H1 (cell line): Measurements from ENCODE around the gene ST6GALNAC4. TPM values are rescaled to one million over a fixed set of nuclear protein-coding genes. Genes with fewer than 3 reads are reported as not detected.

ENCODE experiments used
- CTCF ChIA-PET: fragments of 300-600 bp; sonication (Branson Sonifier 250); formaldehyde crosslinking; loops from one replicate; lab custom pipeline; 2021; ENCODE audit not compliant: partially characterized antibody; lab: Charles Lee
- POLR2A ChIA-PET: fragments of 300-600 bp; sonication (Branson Sonifier 250); formaldehyde crosslinking; loops from one replicate; lab custom pipeline; 2021; ENCODE audit warnings: inconsistent platforms; ENCODE audit not compliant: partially characterized antibody; lab: Charles Lee
- DNase-seq, 2 experiments: peaks; one replicate each; pipeline versions ENCODE4 v3.0.0 to v3.0.0-alpha.2; 2010 to 2022; ENCODE audit warnings: low spot score in 2 of 2, low read depth in 1 of 2, mixed read lengths in 1 of 2
- FAIRE-seq: peaks from 2 replicates; lab custom pipeline; 2011; peaks lifted over from hg19 to GRCh38; lab: Jason Lieb, UNC
- H2AFZ ChIP-seq: 2 replicates; pipeline ENCODE4 v1.8.1; 2012; ENCODE audit warnings: low read length, inconsistent platforms
- H2AK5ac ChIP-seq: 2 replicates; pipeline ENCODE4 v1.6.1; 2013; ENCODE audit warnings: low read depth, low read length
- H2BK120ac ChIP-seq: replicated peaks from 2 replicates; pipeline ENCODE3; 2013; ENCODE audit warnings: low read depth, low read length, inconsistent platforms
- H2BK12ac ChIP-seq: 2 replicates; pipeline ENCODE4 v1.6.1; 2013; ENCODE audit warnings: low read depth, low read length
- H2BK15ac ChIP-seq: 2 replicates; pipeline ENCODE4 v1.6.1; 2013; ENCODE audit warnings: low read length
- H2BK20ac ChIP-seq: 2 replicates; pipeline ENCODE4 v1.6.1; 2013; ENCODE audit warnings: low read length
- H2BK5ac ChIP-seq: 2 replicates; pipeline ENCODE4 v1.6.1; 2013; ENCODE audit warnings: low read depth, low read length
- H3K14ac ChIP-seq: 2 replicates; pipeline ENCODE4 v1.6.1; 2013; ENCODE audit warnings: inconsistent platforms; ENCODE audit not compliant: insufficient read length
- H3K18ac ChIP-seq: 2 replicates; pipeline ENCODE4 v1.6.1; 2013; ENCODE audit warnings: low read length; ENCODE audit errors: extremely low read depth
- H3K23ac ChIP-seq: 2 replicates; pipeline ENCODE4 v1.6.1; 2013; ENCODE audit warnings: inconsistent platforms; ENCODE audit not compliant: insufficient read length
- H3K23me2 ChIP-seq: 2 replicates; pipeline ENCODE4 v1.6.1; 2013; ENCODE audit warnings: low read depth, low read length
- H3K27ac ChIP-seq: 2 replicates; pipeline ENCODE4 v1.6.1; 2011; ENCODE audit warnings: low read depth, low read length, inconsistent platforms
- H3K27me3 ChIP-seq, 4 experiments: replicated peaks in 1 of 4; 1 replicate in 1 of 4; 2 replicates in 3 of 4; pipeline versions ENCODE4 v1.6.1 to v1.8.1; 2011 to 2013; ENCODE audit warnings: low read length in 3 of 4, mild to moderate bottlenecking in 3 of 4, inconsistent platforms in 2 of 4, mixed read lengths in 2 of 4, moderate library complexity in 1 of 4; ENCODE audit not compliant: control insufficient read depth in 3 of 4, insufficient read depth in 3 of 4; ENCODE audit errors: extremely low read depth in 1 of 4
- H3K36me3 ChIP-seq, 4 experiments: 2 replicates each; pipeline versions ENCODE4 v1.6.1 to v1.8.1; 2011 to 2013; ENCODE audit warnings: mild to moderate bottlenecking in 4 of 4, low read length in 3 of 4, moderate library complexity in 2 of 4, control low read depth in 1 of 4, inconsistent platforms in 1 of 4; ENCODE audit not compliant: insufficient read depth in 4 of 4, control insufficient read depth in 2 of 4
- H3K4ac ChIP-seq: replicated peaks from 2 replicates; pipeline ENCODE3; 2013; ENCODE audit warnings: low read length, low read depth, mixed read lengths, inconsistent platforms; ENCODE audit not compliant: insufficient read length
- H3K4me1 ChIP-seq, 4 experiments: replicated peaks in 1 of 4; 1 replicate in 1 of 4; 2 replicates in 3 of 4; pipeline versions ENCODE4 v1.6.1 to v1.8.1; 2011 to 2013; ENCODE audit warnings: low read length in 3 of 4, inconsistent platforms in 2 of 4, mixed read lengths in 1 of 4; ENCODE audit not compliant: insufficient read depth in 4 of 4, control insufficient read depth in 3 of 4
- H3K4me2 ChIP-seq, 2 experiments: 2 replicates each; pipeline versions ENCODE4 v1.6.1 to v1.8.1; 2011 to 2013; ENCODE audit warnings: low read depth in 2 of 2, low read length in 2 of 2, control low read depth in 1 of 2, inconsistent platforms in 1 of 2, mild to moderate bottlenecking in 1 of 2; ENCODE audit not compliant: insufficient read depth in 1 of 2
- H3K4me3 ChIP-seq, 4 experiments: fragments of 200-600, 300-600 bp in 1 of 4; sonication (generic), shearing (Covaris generic), sonication (Bioruptor Twin) in 1 of 4; 2 replicates each; pipeline versions ENCODE4 v1.5.1 to v1.8.1; 2011 to 2016; ENCODE audit warnings: low read length in 4 of 4, low read depth in 3 of 4, control low read depth in 2 of 4, inconsistent platforms in 2 of 4, mild to moderate bottlenecking in 2 of 4, mixed read lengths in 1 of 4, moderate library complexity in 1 of 4; ENCODE audit not compliant: insufficient read depth in 2 of 4; ENCODE audit errors: extremely low read depth in 1 of 4
- H3K56ac ChIP-seq: replicated peaks from 2 replicates; pipeline ENCODE3; 2013; ENCODE audit warnings: low read depth, mild to moderate bottlenecking, mixed read lengths, low read length, inconsistent platforms; ENCODE audit not compliant: insufficient read length
- H3K79me1 ChIP-seq: 2 replicates; pipeline ENCODE4 v1.6.1; 2013; ENCODE audit warnings: low read depth, low read length, control low read depth
- H3K79me2 ChIP-seq, 2 experiments: 2 replicates each; pipeline versions ENCODE4 v1.6.1 to v1.8.1; 2012 to 2013; ENCODE audit warnings: low read length in 2 of 2, mild to moderate bottlenecking in 2 of 2, inconsistent platforms in 1 of 2; ENCODE audit not compliant: insufficient read depth in 2 of 2, control insufficient read depth in 1 of 2
- H3K9ac ChIP-seq, 4 experiments: replicated peaks in 1 of 4; 1 replicate in 1 of 4; 2 replicates in 3 of 4; pipeline versions ENCODE4 v1.6.1 to v1.8.1; 2011 to 2013; ENCODE audit warnings: low read depth in 3 of 4, low read length in 3 of 4, control low read depth in 2 of 4, mild to moderate bottlenecking in 2 of 4, moderate library complexity in 2 of 4, inconsistent platforms in 1 of 4; ENCODE audit errors: extremely low read depth in 1 of 4
- H3K9me3 ChIP-seq, 2 experiments: 2 replicates each; pipeline versions ENCODE4 v1.6.1 to v1.8.1; 2012 to 2013; ENCODE audit warnings: mild to moderate bottlenecking in 2 of 2, moderate library complexity in 2 of 2, control low read depth in 1 of 2, inconsistent platforms in 1 of 2, low read depth in 1 of 2, low read length in 1 of 2, mixed read lengths in 1 of 2; ENCODE audit not compliant: insufficient read depth in 2 of 2
- H4K20me1 ChIP-seq, 2 experiments: replicated peaks in 1 of 2; 2 replicates each; pipeline versions ENCODE3 to v1.8.1; 2011 to 2013; ENCODE audit warnings: inconsistent platforms in 2 of 2, low read length in 2 of 2, mild to moderate bottlenecking in 1 of 2; ENCODE audit not compliant: insufficient read depth in 2 of 2, control insufficient read depth in 1 of 2
- H4K5ac ChIP-seq: 2 replicates; pipeline ENCODE4 v1.6.1; 2013; ENCODE audit warnings: low read length, low read depth, mixed read lengths, inconsistent platforms; ENCODE audit not compliant: insufficient read length
- H4K8ac ChIP-seq: 2 replicates; pipeline ENCODE4 v1.8.0; 2013; ENCODE audit warnings: mild to moderate bottlenecking, moderate library complexity, low read length, inconsistent platforms; ENCODE audit not compliant: insufficient read depth; ENCODE audit errors: extremely low read depth
- H4K91ac ChIP-seq: replicated peaks from 2 replicates; pipeline ENCODE3; 2013; ENCODE audit warnings: low read length, mixed read lengths, inconsistent platforms; ENCODE audit not compliant: insufficient read length
- E2F6 ChIP-seq: IDR thresholded peaks from 2 replicates; pipeline ENCODE4 v1.6.1; 2012; ENCODE audit warnings: inconsistent platforms
- EGR1 ChIP-seq: IDR thresholded peaks from 2 replicates; pipeline ENCODE4 v1.6.1; 2011; ENCODE audit warnings: low read depth, low read length, borderline replicate concordance
- EZH2 ChIP-seq: fragments of 200-600 bp; sonication (generic); IDR thresholded peaks from 2 replicates; pipeline ENCODE4 v1.7.1; 2012; ENCODE audit warnings: low read depth, mild to moderate bottlenecking, moderate library complexity, low read length, inconsistent platforms; ENCODE audit not compliant: severe bottlenecking
- HDAC2 ChIP-seq, 2 experiments: fragments of 300-600 bp in 1 of 2; sonication (generic) in 1 of 2; IDR thresholded peaks; 2 replicates each; pipeline ENCODE4 v1.6.1; 2011 to 2012; ENCODE audit warnings: low read depth in 2 of 2, low read length in 2 of 2, mild to moderate bottlenecking in 2 of 2, moderate library complexity in 2 of 2, borderline replicate concordance in 1 of 2, inconsistent platforms in 1 of 2
- KDM5A ChIP-seq: fragments of 200-600 bp; IDR thresholded peaks from 2 replicates; pipeline ENCODE4 v1.7.1; 2012; ENCODE audit warnings: mild to moderate bottlenecking, low read length, inconsistent platforms, mixed read lengths
- POU5F1 ChIP-seq: IDR thresholded peaks from 2 replicates; pipeline ENCODE4 v1.6.1; 2011; ENCODE audit warnings: low read depth, mild to moderate bottlenecking, low read length, moderate library complexity
- RAD21 ChIP-seq, 2 experiments: IDR thresholded peaks in 1 of 2; conservative IDR thresholded peaks in 1 of 2; 2 replicates each; pipeline ENCODE4 v1.6.1; 2011; ENCODE audit warnings: low read depth in 2 of 2, low read length in 2 of 2, improper control_type of control experiment in 1 of 2, inconsistent platforms in 1 of 2, mild to moderate bottlenecking in 1 of 2, moderate library complexity in 1 of 2
- RFX5 ChIP-seq: IDR thresholded peaks from 2 replicates; pipeline ENCODE4 v1.6.1; 2011; ENCODE audit warnings: low read depth, low read length, improper control_type of control experiment, borderline replicate concordance
- RXRA ChIP-seq: IDR thresholded peaks from 2 replicates; pipeline ENCODE4 v1.6.1; 2011; ENCODE audit warnings: low read depth, mild to moderate bottlenecking, low read length, moderate library complexity; ENCODE audit not compliant: insufficient read depth
- SIX5 ChIP-seq: IDR thresholded peaks from 2 replicates; pipeline ENCODE4 v1.6.1; 2011; ENCODE audit warnings: mild to moderate bottlenecking, low read depth, low read length
- YY1 ChIP-seq: IDR thresholded peaks from 2 replicates; pipeline ENCODE4 v1.6.1; 2011; ENCODE audit warnings: low read depth, mild to moderate bottlenecking, low read length
- WGBS, 2 experiments: shearing (Covaris generic) in 1 of 2; methylation state at CpG; one replicate each; pipeline versions ENCODE4 v1.1.6 to v1.1.7; 2013 to 2015; ENCODE audit warnings: low lambda C conversion rate in 2 of 2, mixed read lengths in 2 of 2, inconsistent platforms in 1 of 2, low coverage in 1 of 2, missing lambda C conversion rate in 1 of 2; ENCODE audit not compliant: insufficient replicate concordance in 2 of 2, insufficient coverage in 1 of 2, insufficient read length in 1 of 2; ENCODE audit errors: extremely low coverage in 1 of 2, missing lambda C conversion rate in 1 of 2; 5-methylcytosine and 5-hydroxymethylcytosine counted together
- polyA plus RNA-seq, 7 experiments: library from polyadenylated mRNA; depleted of rRNA in 3 of 7; stranded (reverse) in 5 of 7; unstranded in 2 of 7; fragments of >200 nt in 5 of 7; fragments of 200-250 nt in 2 of 7; gene quantifications; 1 replicate in 5 of 7; 2 replicates in 1 of 7; 4 replicates in 1 of 7; pipeline versions ENCODE4 v1.2.1 to v1.2.3, GENCODE V29; 2011 to 2013; ENCODE audit warnings: missing spikeins in 2 of 7, mixed read lengths in 2 of 7
- total RNA-seq: library from RNA; stranded (reverse); fragmentation: NEBNext Ultra II Directional; extraction: Animal tissue kit (Norgen Biotek cat#: 25700); gene quantifications from 2 replicates; pipeline ENCODE4 v1.2.1, GENCODE V29; 2021
- TF ChIP-seq, protein P1 (sequence below): IDR thresholded peaks from 2 replicates; pipeline ENCODE4 v1.6.1; 2012; ENCODE audit warnings: inconsistent platforms

The ST6GALNAC4 gene
- total and polyA plus RNA-seq, 2 of the 8 experiments (the other 6 are each of a cell fraction or from before 2014, with no cell fraction given), result 21.8 to 34.1 TPM

DNA sequence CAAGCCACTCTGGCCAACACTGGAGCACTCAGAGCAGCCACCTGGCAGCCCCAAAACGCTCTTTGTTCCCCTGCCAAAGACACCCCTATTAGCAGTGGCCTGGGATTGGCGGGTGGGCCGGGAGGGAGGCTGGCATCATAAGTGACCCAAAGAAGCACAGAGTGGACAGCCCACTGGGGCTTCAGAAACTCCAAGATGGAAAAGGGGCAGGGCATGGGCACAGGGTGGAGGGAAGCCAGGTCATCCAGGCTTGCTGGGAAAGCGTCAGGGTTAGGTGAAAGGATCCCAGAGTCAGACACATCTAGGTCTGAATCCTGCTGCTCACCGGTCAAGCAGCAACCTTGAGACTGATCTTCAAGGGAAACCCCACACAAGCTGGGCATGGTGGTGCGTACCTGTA is 49.1 kb upstream of the ST6GALNAC4 start:
- ChIA-PET CTCF (interaction anchor here (0.6 to 35.5 kb wide), 6 partner anchors 10 to 745 kb away, joined by 3 to 825 read pairs (median 4); no protein-coding TSS in a partner anchor), POLR2A (interaction anchor here (0.6 to 1.5 kb wide), 4 partner anchors 10 to 16 kb away, joined by 3 to 10 read pairs (median 4); partner anchors contain the start of gene EEIG1)
- Histone ChIP-seq H4K8ac (peak overlapping the region; percentile 75; the same call in 1 of the 2 replicates), H3K27me3 (no peaks in the 10 kb centered on the region), H2BK20ac (no peak overlapping the region), H3K56ac (no peak overlapping the region), H3K36me3 (no peaks in the 10 kb centered on the region), H2BK5ac (peak overlapping the region; percentile 93), H3K4ac (no peak overlapping the region), H3K23ac (no peak overlapping the region), H2BK120ac (no peak overlapping the region), H4K5ac (peak overlapping the region; percentile 7), H3K14ac (no peak overlapping the region), H3K4me3 (no peak overlapping the region), H3K27ac (no peak overlapping the region), H2AK5ac (peak overlapping the region; percentile 86), H3K4me2 (no peak overlapping the region), H3K23me2 (no peaks in the 10 kb centered on the region), H3K9ac (no peak overlapping the region; a peak in 1 of 7 replicates), H3K4me1 (peaks cover 0 to 47% (median 18%) of the 10 kb centered on the region in 4 experiments; a peak in 6 of 7 replicates), H2BK15ac (peak overlapping the region; percentile 92; the same call in 1 of the 2 replicates), H4K91ac (peak overlapping the region; percentile 29), H3K18ac (peak overlapping the region; percentile 48), H3K79me2 (peaks cover 5 to 98% of the 10 kb centered on the region in 2 experiments; a peak in 3 of 4 replicates), H3K9me3 (no peaks in the 10 kb centered on the region), H3K79me1 (peaks cover 31% of the 10 kb centered on the region), H2AFZ (no peak overlapping the region), H4K20me1 (peaks cover 21 to 45% of the 10 kb centered on the region in 2 experiments), H2BK12ac (peak overlapping the region; percentile 84)
- DNase-seq (no peak), FAIRE-seq (no peak)
- WGBS, 2 experiments, result 85% methylated on average over 6 of the region's 6 CpGs; no CpG with 5 or more reads in 1 of the 2 experiments
- TF ChIP-seq KDM5A (no peak), RXRA (no peak), YY1 (no peak), E2F6 (no peak), RFX5 (no peak), SIX5 (no peak), EZH2 (no peak), EGR1 (no peak), RAD21 (IDR thresholded peaks at IDR 0.05 in 1 of 2, conservative IDR thresholded peaks at IDR 0.05 in 1 of 2; ENCODE audit: low read depth in 2 of 2, low read length in 2 of 2) (no peak), HDAC2 (IDR thresholded peaks at IDR 0.05; ENCODE audit: borderline replicate concordance in 1 of 2, low read depth in 2 of 2, low read length in 2 of 2) (no peak), POU5F1 (no peak)
- TF ChIP-seq, protein P1, sequence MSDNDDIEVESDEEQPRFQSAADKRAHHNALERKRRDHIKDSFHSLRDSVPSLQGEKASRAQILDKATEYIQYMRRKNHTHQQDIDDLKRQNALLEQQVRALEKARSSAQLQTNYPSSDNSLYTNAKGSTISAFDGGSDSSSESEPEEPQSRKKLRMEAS, result no peak
